ENCODE results near the gene CCT2. TPM values are rescaled to one million over a fixed set of nuclear protein-coding genes. Genes with fewer than 3 reads are reported as not detected.

CCT2 gene
- total RNA-seq, 1 donor from 2014 or later = 77.3 TPM

DNA sequence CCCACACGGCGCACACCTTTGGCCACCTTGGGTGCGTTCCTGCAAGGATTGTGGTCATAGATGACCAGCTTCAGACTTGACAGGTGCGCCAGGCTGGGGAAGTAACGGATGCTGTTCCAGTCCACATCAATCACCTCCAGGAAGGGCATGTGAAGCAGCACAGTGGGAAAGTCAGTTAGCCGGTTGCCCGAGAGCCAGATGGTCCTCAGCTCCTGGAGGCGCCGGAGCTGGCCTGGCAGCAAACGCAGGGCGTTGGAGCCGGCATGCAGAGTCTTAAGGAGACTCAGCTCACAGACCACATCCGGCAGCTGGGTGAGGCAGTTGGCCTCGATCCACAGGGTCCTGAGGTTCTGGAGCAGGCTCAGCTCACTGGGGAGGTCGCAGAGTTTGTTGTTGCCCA is 24.9 kb downstream of the CCT2 start:
- Histone ChIP-seq H3K27ac (no peak overlapping the region), H3K4me1 (no peaks in the 10 kb centered on the region), H3K9me3 (no peaks in the 10 kb centered on the region), H3K27me3 (no peaks in the 10 kb centered on the region), H3K36me3 (no peaks in the 10 kb centered on the region), H3K4me3 (no peak overlapping the region)
- intact Hi-C loops (cut with DNase I) = no loop called here
- no peak for DNase-seq (ENCODE audit: extremely low spot score in 2 of 2)
- TF ChIP-seq POLR2AphosphoS5 (IDR thresholded peaks at IDR 0.05; ENCODE audit: insufficient read depth in 1 of 2, low read depth in 1 of 2) = no peak
- TF ChIP-seq, protein P1, sequence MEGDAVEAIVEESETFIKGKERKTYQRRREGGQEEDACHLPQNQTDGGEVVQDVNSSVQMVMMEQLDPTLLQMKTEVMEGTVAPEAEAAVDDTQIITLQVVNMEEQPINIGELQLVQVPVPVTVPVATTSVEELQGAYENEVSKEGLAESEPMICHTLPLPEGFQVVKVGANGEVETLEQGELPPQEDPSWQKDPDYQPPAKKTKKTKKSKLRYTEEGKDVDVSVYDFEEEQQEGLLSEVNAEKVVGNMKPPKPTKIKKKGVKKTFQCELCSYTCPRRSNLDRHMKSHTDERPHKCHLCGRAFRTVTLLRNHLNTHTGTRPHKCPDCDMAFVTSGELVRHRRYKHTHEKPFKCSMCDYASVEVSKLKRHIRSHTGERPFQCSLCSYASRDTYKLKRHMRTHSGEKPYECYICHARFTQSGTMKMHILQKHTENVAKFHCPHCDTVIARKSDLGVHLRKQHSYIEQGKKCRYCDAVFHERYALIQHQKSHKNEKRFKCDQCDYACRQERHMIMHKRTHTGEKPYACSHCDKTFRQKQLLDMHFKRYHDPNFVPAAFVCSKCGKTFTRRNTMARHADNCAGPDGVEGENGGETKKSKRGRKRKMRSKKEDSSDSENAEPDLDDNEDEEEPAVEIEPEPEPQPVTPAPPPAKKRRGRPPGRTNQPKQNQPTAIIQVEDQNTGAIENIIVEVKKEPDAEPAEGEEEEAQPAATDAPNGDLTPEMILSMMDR (IDR thresholded peaks at IDR 0.05) = no peak
- no peak for TF ChIP-seq POLR2A (IDR thresholded peaks at IDR 0.05)

DNA sequence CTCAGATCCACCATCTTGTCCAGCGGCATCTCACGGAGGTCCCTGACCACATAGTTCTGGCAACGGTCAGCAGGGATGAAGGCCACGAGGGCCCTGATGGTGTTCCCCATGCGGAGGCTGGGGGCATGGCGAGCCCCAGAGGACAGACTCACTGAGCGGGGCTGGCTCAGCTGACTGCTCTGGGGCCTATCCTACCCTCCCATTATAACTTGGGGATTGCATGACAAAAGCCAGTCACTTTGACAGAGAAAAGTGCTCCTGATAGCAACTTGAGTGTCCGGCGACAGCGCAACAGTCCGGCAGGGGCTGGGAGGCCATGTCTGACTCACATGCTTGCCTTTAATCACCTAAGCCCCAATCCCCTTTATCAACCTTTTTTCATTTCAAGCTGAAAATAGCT is 25.5 kb downstream of the CCT2 start, which contains the start of gene LRRC10:
Gene LRRC10, minus strand, starts transcription at position 179 of the 400 bp plus-strand sequence. Its CDS starts 69 bp downstream, at position 110.
- intact Hi-C loops (cut with DNase I) = no loop called here
- TF ChIP-seq POLR2AphosphoS5 (IDR thresholded peaks at IDR 0.05; ENCODE audit: insufficient read depth in 1 of 2, low read depth in 1 of 2) (no peak), POLR2A (IDR thresholded peaks at IDR 0.05) (no peak)
- TF ChIP-seq, protein P1 (IDR thresholded peaks at IDR 0.05) = no peak

DNA sequence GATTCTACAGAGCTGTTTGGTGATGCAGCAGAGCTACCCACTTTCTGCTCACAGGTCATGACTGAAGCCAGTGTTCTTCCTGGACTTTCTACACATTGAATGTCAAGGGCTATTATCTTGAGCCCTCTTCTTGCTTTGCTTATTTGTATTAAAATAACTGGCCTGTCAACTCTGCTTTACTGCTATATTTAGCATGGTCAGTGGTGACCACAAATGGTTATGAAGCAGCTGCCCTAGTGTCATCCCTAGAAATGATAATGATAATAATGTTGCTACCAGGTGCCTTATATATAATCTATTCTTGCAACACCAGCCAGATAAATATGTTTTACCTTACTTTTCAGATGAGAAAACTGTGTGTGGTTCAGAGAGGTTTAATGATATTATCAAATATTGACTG is 28.1 kb downstream of the CCT2 start:
- no peak overlapping the region for H3K27ac ChIP-seq
- DNase-seq (ENCODE audit: extremely low spot score in 2 of 2) = no peak
- intact Hi-C loops (cut with DNase I) = no loop called here
- no peaks in the 10 kb centered on the region for H3K4me1 ChIP-seq
- no peaks in the 10 kb centered on the region for H3K27me3 ChIP-seq
- no peaks in the 10 kb centered on the region for H3K9me3 ChIP-seq
- no peak overlapping the region for H3K4me3 ChIP-seq
- no peaks in the 10 kb centered on the region for H3K36me3 ChIP-seq
- TF ChIP-seq, protein P1 (IDR thresholded peaks at IDR 0.05) = no peak
- no peak for TF ChIP-seq POLR2A (IDR thresholded peaks at IDR 0.05)
- no peak for TF ChIP-seq POLR2AphosphoS5 (IDR thresholded peaks at IDR 0.05; ENCODE audit: insufficient read depth in 1 of 2, low read depth in 1 of 2)

More for the DNA sequence above, 25.5 kb downstream of the CCT2 start, which contains the start of gene LRRC10:
- H3K4me1 ChIP-seq = no peaks in the 10 kb centered on the region
- no peak within 1 kb of the TSS for H3K27ac ChIP-seq
- no peaks in the 10 kb centered on the region for H3K9me3 ChIP-seq
- H3K27me3 ChIP-seq = no peaks in the 10 kb centered on the region
- no peak within 1 kb of the TSS for H3K4me3 ChIP-seq
- no peak for DNase-seq (ENCODE audit: extremely low spot score in 2 of 2)
- H3K36me3 ChIP-seq = no peaks in the 10 kb centered on the region

DNA sequence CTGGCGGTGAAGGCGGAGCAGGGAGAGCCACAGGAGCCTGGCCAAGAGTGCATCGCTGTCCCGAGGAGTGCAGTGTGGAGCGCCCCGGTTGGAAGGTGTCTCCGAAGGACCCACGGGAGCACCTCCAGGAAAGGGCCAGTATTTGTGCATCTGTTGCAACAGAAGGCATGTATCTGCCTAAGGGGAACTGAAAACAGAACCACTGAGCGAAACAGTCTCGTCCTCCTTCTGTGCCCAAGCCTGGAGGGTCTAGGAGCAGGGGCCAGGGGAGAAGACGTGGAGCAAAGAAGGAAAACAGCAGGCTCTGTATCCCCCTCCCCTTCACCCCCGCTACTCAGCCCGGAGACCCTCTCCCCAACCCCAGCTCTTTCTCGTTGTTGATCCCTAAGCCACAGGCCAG is 30.8 kb downstream of the CCT2 start:
- no peaks in the 10 kb centered on the region for H3K27me3 ChIP-seq
- no peak for TF ChIP-seq POLR2AphosphoS5 (IDR thresholded peaks at IDR 0.05; ENCODE audit: insufficient read depth in 1 of 2, low read depth in 1 of 2)
- TF ChIP-seq, protein P1 (IDR thresholded peaks at IDR 0.05) = no peak
- no peak for TF ChIP-seq POLR2A (IDR thresholded peaks at IDR 0.05)
- no peaks in the 10 kb centered on the region for H3K9me3 ChIP-seq
- H3K4me1 ChIP-seq = no peaks in the 10 kb centered on the region
- intact Hi-C loops (cut with DNase I) = no loop called here
- no peak overlapping the region for H3K27ac ChIP-seq
- no peaks in the 10 kb centered on the region for H3K36me3 ChIP-seq
- DNase-seq (ENCODE audit: extremely low spot score in 2 of 2) = no peak
- H3K4me3 ChIP-seq = no peak overlapping the region

DNA sequence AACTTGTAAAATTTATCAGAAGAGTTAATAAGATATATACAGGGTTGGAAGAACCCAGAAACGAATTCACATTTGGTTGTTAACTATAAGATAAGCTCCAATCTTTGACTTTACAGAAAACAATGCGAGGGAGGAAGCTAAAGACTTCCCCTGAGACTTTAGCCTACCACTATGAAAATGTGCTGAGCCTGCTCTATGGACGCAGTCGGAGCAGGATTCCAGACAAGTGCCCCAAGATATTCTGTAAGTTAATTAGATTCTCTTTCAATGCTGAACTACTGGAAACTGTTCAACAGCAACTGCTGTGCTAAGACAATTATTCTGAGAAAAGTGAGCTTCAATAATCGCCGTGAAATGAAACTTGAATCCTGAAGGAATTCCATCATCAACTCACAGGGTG is 33.8 kb downstream of the CCT2 start:
- no peaks in the 10 kb centered on the region for H3K27me3 ChIP-seq
- no peaks in the 10 kb centered on the region for H3K4me1 ChIP-seq
- H3K9me3 ChIP-seq = no peaks in the 10 kb centered on the region
- no peak overlapping the region for H3K4me3 ChIP-seq
- intact Hi-C loops (cut with DNase I) = no loop called here
- TF ChIP-seq POLR2A (IDR thresholded peaks at IDR 0.05) (no peak), POLR2AphosphoS5 (IDR thresholded peaks at IDR 0.05; ENCODE audit: insufficient read depth in 1 of 2, low read depth in 1 of 2) (no peak)
- TF ChIP-seq, protein P1 (IDR thresholded peaks at IDR 0.05) = no peak
- H3K36me3 ChIP-seq = no peaks in the 10 kb centered on the region
- no peak overlapping the region for H3K27ac ChIP-seq
- DNase-seq (ENCODE audit: extremely low spot score in 2 of 2) = no peak
